ENCODE measurements around the gene SOCS7.

Gene SOCS7

GRCh38 chr17:38369124-38369886 lies 17.7 kb downstream of the SOCS7 start:
- DNase-seq, result no peak

- DNase-seq, result no peak
Measured at GRCh38 chr17:38379448-38379847, 27.8 kb downstream of the SOCS7 start.

- no peak for DNase-seq
Measured at GRCh38 chr17:38395090-38395489, 43.4 kb downstream of the SOCS7 start.

GRCh38 chr17:38397227-38397626 lies 45.6 kb downstream of the SOCS7 start:
- no peak for DNase-seq

- no peak for DNase-seq
Measured at GRCh38 chr17:38400286-38400685, 48.6 kb downstream of the SOCS7 start.

GRCh38 chr17:38401459-38401858 lies 49.8 kb downstream of the SOCS7 start:
- DNase-seq, result no peak

GRCh38 chr17:38402897-38403296 lies 51.3 kb downstream of the SOCS7 start:
- no peak for DNase-seq

- no peak for DNase-seq
Measured at GRCh38 chr17:38403491-38403890, 51.8 kb downstream of the SOCS7 start.

- no peak for DNase-seq
Measured at GRCh38 chr17:38404174-38404943, 52.7 kb downstream of the SOCS7 start.

- no peak for DNase-seq
Measured at GRCh38 chr17:38405654-38406053, 54.0 kb downstream of the SOCS7 start.

- no peak for DNase-seq
Measured at GRCh38 chr17:38410201-38410600, 58.6 kb downstream of the SOCS7 start.

GRCh38 chr17:38415250-38416194 lies 63.9 kb downstream of the SOCS7 start:
- peak; percentile 26 for DNase-seq

GRCh38 chr17:38416840-38417209 lies 65.2 kb downstream of the SOCS7 start:
- no peak for DNase-seq

GRCh38 chr17:38417210-38417951 lies 65.7 kb downstream of the SOCS7 start:
- no peak for DNase-seq

GRCh38 chr17:38418062-38418692 lies 66.5 kb downstream of the SOCS7 start:
- DNase-seq, result no peak

GRCh38 chr17:38418693-38419507 lies 67.3 kb downstream of the SOCS7 start:
- DNase-seq, result no peak

GRCh38 chr17:38419508-38419981 lies 67.9 kb downstream of the SOCS7 start:
- DNase-seq, result no peak

GRCh38 chr17:38420518-38420917 lies 68.9 kb downstream of the SOCS7 start:
- no peak for DNase-seq

- no peak for DNase-seq
Measured at GRCh38 chr17:38421171-38421841, 69.7 kb downstream of the SOCS7 start.

Data from activated CD4-positive, alpha-beta T cell treated with anti-CD3 and anti-CD28 coated beads, Interleukin-2, amount 50 U/mL, for 16 hours (primary cell).